ENCODE results near the gene PRR5L. TPM values are rescaled to one million over a fixed set of nuclear protein-coding genes. Genes with fewer than 3 reads are reported as not detected.

The PRR5L gene
- total RNA-seq, 1 donor from 2014 or later = 122 TPM

DNA sequence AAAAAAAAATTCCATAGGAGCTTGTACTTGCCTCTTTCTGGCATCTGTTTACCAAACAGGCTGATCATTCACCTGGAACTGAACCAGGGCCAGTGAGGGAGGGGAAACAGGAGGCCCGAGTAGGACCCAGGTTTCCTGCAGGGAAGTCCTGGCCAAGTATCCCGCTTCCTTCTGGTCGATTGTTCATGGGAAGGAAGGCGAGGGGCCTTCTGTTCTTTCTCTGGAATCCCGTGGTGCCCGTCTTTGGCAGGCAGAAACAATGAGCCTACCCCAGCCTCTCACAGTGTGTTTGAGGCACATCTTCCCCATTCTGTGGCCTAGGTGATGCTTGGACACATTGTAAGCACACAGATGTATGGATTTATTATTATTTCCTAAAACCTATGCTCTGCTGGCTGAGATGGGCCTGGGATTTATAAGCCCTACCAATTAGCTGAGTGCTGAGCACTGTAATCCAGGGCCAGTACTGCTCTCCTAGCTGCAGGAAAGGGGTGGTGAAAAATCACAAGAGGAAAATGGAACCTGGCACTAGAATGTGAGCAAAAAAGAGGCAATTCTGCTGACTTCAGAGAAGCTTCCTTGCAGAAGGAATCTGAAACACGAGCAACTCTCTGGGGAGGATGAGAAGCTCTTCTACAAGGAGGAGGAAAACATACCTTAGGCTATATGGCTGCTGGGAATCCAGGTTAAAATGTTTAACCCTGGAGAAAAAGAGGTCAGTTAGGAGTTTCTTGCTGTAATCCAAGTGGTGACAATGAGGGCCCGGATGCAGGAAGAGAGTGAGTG lies 53.5 kb downstream of the PRR5L start:
- H3K27me3 Mint-ChIP-seq (ENCODE audit: unreplicated experiment) = peaks cover 2% of the 10 kb centered on the region
- peaks cover 4% of the 10 kb centered on the region for H3K36me3 Mint-ChIP-seq (ENCODE audit: low read depth, unreplicated experiment)
- peaks cover 68% of the 10 kb centered on the region for H3K4me1 Mint-ChIP-seq (ENCODE audit: unreplicated experiment)
- no peaks in the 10 kb centered on the region for H3K9me3 Mint-ChIP-seq (ENCODE audit: unreplicated experiment)
- DNase-seq (ENCODE audit: low spot score) = peak; percentile 63
- H3K27ac Mint-ChIP-seq (ENCODE audit: unreplicated experiment) = peak overlapping the region; percentile 100
- TF ChIP-seq, protein P1, sequence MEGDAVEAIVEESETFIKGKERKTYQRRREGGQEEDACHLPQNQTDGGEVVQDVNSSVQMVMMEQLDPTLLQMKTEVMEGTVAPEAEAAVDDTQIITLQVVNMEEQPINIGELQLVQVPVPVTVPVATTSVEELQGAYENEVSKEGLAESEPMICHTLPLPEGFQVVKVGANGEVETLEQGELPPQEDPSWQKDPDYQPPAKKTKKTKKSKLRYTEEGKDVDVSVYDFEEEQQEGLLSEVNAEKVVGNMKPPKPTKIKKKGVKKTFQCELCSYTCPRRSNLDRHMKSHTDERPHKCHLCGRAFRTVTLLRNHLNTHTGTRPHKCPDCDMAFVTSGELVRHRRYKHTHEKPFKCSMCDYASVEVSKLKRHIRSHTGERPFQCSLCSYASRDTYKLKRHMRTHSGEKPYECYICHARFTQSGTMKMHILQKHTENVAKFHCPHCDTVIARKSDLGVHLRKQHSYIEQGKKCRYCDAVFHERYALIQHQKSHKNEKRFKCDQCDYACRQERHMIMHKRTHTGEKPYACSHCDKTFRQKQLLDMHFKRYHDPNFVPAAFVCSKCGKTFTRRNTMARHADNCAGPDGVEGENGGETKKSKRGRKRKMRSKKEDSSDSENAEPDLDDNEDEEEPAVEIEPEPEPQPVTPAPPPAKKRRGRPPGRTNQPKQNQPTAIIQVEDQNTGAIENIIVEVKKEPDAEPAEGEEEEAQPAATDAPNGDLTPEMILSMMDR (IDR thresholded peaks at IDR 0.05; ENCODE audit: unreplicated experiment) = no peak
- H3K4me3 Mint-ChIP-seq (ENCODE audit: unreplicated experiment) = peak overlapping the region; percentile 85

DNA sequence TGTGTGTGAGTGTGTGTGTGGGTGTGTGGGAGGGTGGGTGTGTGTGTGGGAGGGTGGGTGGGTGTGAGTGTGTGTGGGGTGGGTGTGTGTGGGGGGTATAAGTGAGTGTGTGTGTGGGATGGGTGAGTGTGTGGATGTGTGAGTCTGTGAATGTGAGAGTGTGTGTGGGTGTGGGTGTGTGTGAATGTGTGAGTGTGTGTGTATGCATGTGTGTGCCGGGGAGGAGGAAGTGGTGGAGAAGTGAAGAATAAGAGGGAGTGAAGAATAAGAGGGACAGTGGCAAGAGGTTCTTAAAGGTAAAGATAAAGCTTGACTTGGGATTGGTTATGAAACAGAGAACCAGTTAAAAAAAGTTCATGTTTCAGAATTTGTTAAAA lies 54.0 kb downstream of the PRR5L start:
- no peak for DNase-seq (ENCODE audit: low spot score)
- H3K4me1 Mint-ChIP-seq (ENCODE audit: unreplicated experiment) = peaks cover 65% of the 10 kb centered on the region
- H3K27ac Mint-ChIP-seq (ENCODE audit: unreplicated experiment) = peak overlapping the region; percentile 100
- peaks cover 4% of the 10 kb centered on the region for H3K36me3 Mint-ChIP-seq (ENCODE audit: low read depth, unreplicated experiment)
- peaks cover 2% of the 10 kb centered on the region for H3K27me3 Mint-ChIP-seq (ENCODE audit: unreplicated experiment)
- TF ChIP-seq, protein P1 (IDR thresholded peaks at IDR 0.05; ENCODE audit: unreplicated experiment) = no peak
- no peaks in the 10 kb centered on the region for H3K9me3 Mint-ChIP-seq (ENCODE audit: unreplicated experiment)
- peak overlapping the region; percentile 85 for H3K4me3 Mint-ChIP-seq (ENCODE audit: unreplicated experiment)

DNA sequence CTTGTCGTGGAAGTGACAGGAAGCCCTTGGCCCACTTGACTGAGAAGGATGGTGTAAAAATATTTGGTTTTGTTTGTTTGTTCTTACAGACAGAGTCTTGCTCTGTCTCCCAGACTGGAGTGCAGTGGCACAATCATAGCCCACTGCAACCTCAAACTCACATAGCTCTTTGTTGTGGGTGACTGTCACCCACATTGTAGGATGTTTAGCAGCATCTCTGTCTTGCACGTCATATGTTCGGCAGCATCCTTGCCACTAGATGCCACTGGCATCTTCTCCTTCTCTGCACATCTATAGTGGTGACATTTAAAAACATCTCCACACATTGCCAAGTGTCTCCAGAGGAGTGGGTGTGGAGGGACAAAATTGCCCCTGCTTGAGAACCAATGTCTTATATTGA lies 56.8 kb downstream of the PRR5L start:
- Mint-ChIP-seq H3K27me3 (ENCODE audit: unreplicated experiment) (peaks cover 2% of the 10 kb centered on the region), H3K4me3 (ENCODE audit: unreplicated experiment) (no peak overlapping the region), H3K4me1 (ENCODE audit: unreplicated experiment) (peaks cover 68% of the 10 kb centered on the region), H3K27ac (ENCODE audit: unreplicated experiment) (no peak overlapping the region), H3K9me3 (ENCODE audit: unreplicated experiment) (no peaks in the 10 kb centered on the region), H3K36me3 (ENCODE audit: low read depth, unreplicated experiment) (peaks cover 4% of the 10 kb centered on the region)
- TF ChIP-seq, protein P1 (IDR thresholded peaks at IDR 0.05; ENCODE audit: unreplicated experiment) = no peak
- no peak for DNase-seq (ENCODE audit: low spot score)

DNA sequence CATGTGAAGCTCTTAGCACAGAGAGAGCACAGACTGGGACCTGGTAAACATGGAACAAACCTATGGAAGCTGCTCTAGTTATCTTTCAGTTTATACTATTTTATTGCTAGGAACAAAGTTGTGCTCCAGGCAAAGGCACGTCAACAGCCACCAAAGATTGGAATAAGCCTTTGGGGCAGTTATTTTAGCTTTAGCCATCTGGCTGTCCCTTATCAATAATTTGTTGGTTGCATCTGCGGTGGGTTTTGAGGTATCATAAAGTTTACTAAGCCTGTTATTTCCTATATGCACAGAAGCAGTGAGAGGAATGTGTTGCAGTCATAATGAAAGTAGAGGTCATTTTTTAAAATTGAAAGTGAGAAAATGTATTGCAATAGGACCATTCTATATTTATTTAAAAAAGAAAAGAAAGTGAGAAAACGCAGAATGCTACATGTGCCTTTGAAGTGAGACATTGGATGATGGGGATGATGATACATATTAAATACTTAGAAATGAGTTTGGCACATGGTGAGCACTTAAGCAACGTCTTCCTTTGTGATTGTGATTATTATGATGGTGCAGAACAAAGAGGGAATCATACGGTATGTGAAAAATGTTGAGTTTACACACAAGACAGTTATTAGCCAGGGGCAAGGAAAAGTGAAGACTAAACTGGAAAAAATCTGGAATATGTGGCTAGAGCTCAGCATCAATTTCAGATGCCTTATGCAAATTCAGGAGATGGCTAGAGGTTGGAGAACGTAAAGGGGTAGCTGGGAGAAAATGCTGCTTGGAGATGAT lies 58.3 kb downstream of the PRR5L start:
- TF ChIP-seq, protein P1 (IDR thresholded peaks at IDR 0.05; ENCODE audit: unreplicated experiment) = no peak
- Mint-ChIP-seq H3K4me1 (ENCODE audit: unreplicated experiment) (peaks cover 71% of the 10 kb centered on the region), H3K36me3 (ENCODE audit: low read depth, unreplicated experiment) (peaks cover 4% of the 10 kb centered on the region), H3K27me3 (ENCODE audit: unreplicated experiment) (peaks cover 2% of the 10 kb centered on the region), H3K27ac (ENCODE audit: unreplicated experiment) (no peak overlapping the region), H3K4me3 (ENCODE audit: unreplicated experiment) (no peak overlapping the region), H3K9me3 (ENCODE audit: unreplicated experiment) (no peaks in the 10 kb centered on the region)
- no peak for DNase-seq (ENCODE audit: low spot score)

DNA sequence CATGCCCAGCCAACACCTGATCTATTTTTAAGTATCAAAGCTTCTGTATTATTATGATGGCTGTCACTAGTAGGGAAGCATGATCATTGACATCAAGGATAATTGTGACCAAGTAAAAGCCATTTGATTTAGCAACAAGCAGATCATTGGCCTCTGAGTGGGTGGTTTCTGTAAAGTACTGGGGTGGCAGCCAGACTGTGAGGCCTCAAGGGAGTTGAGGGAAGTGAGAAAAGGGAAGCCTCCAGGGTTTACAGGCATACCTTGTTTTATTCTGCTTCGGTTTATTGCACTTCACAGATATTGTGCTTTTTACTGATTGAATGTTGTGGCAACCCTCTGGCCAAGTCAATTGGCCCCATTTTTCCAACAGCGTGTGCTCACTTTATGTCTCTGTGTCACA lies 60.1 kb downstream of the PRR5L start:
- Mint-ChIP-seq H3K27me3 (ENCODE audit: unreplicated experiment) (no peaks in the 10 kb centered on the region), H3K4me3 (ENCODE audit: unreplicated experiment) (no peak overlapping the region), H3K36me3 (ENCODE audit: low read depth, unreplicated experiment) (peaks cover 4% of the 10 kb centered on the region), H3K4me1 (ENCODE audit: unreplicated experiment) (peaks cover 68% of the 10 kb centered on the region), H3K27ac (ENCODE audit: unreplicated experiment) (no peak overlapping the region), H3K9me3 (ENCODE audit: unreplicated experiment) (no peaks in the 10 kb centered on the region)
- no peak for DNase-seq (ENCODE audit: low spot score)
- TF ChIP-seq, protein P1 (IDR thresholded peaks at IDR 0.05; ENCODE audit: unreplicated experiment) = no peak
